GM18517 (cell line): ENCODE data around the gene NUDCD3.

Source experiments
- ATAC-seq: cut with Tn5 transposase; IDR thresholded peaks from one replicate; pipeline ENCODE4 v1.9.1; 2021; ENCODE audit warnings: mild to moderate bottlenecking, moderate library complexity; ENCODE audit not compliant: unreplicated experiment

NUDCD3 gene

DNA sequence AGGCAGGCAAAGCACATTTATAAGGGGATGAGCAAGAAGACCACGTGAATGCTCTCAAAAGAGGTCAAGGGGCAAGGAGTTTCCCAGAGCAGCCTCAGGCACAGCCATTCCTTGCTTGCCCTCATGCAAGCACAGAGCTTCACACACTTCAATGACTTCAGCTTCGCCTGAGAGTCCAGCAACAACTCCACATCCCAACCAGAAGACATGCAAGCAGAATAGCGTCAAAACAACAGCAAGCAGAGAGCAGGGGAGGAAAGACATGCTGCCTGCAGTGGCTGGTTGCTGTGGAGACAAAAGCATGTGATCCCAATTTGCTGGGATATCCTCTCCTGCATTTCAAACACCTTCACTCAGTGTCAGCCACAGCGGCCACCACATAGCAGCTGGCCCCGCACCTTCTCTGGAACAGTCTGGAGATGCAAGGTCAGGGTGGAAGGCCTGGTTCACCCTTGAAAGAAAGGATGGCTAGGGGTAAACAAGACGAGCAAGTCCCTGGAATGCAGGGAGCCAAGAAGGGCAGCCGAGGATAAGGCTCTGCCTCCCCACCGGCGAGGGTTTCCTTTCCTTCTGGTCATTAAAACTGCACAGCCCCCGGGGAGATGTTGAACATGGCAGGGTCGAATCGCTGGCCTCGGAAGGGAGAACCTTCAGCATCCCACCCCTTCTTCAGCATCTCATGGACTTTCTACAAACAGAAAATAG is 104.9 kb downstream of the NUDCD3 start:
- no peak for ATAC-seq

- no peak for ATAC-seq
Measured at GRCh38 chr7:44384586-44385433, 105.6 kb downstream of the NUDCD3 start.

- ATAC-seq, result no peak
Measured at GRCh38 chr7:44383566-44383965, 106.9 kb downstream of the NUDCD3 start.

- no peak for ATAC-seq
Measured at GRCh38 chr7:44382459-44383265, 107.8 kb downstream of the NUDCD3 start.

GRCh38 chr7:44381494-44382220 is 108.8 kb downstream of the NUDCD3 start:
- no peak for ATAC-seq

- no peak for ATAC-seq
Measured at GRCh38 chr7:44380831-44381493, 109.5 kb downstream of the NUDCD3 start.

DNA sequence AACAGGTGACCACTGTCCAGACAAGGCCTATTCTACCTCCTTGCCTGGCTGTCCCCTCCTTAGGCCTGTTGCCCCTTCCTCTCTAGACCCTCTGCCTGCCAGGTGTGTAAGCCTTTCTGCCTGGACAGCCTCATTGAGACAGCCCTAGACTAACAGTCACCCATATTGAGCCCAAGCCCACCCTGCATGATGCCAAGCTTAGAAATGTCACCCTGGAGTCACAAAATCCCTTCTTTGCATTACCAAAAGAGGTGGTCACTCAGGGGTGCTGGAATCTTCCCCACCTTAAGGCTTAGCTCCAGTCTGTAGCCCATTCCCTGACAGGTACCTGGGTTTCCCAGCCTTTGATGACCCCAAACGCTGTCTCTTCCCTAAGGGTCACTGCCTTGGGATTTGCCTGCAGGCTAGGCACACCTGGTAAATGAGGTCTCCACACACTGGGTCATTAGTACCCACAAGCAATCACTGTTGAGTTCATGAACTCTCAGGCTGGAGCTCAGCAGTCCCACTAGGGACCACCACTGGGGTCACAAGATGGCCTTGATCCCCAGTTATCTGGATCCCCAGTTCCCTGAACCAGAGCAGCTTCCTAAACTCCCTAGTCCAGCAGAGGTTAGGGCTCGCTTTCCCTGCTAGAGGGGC is 110.1 kb downstream of the NUDCD3 start:
- no peak for ATAC-seq

DNA sequence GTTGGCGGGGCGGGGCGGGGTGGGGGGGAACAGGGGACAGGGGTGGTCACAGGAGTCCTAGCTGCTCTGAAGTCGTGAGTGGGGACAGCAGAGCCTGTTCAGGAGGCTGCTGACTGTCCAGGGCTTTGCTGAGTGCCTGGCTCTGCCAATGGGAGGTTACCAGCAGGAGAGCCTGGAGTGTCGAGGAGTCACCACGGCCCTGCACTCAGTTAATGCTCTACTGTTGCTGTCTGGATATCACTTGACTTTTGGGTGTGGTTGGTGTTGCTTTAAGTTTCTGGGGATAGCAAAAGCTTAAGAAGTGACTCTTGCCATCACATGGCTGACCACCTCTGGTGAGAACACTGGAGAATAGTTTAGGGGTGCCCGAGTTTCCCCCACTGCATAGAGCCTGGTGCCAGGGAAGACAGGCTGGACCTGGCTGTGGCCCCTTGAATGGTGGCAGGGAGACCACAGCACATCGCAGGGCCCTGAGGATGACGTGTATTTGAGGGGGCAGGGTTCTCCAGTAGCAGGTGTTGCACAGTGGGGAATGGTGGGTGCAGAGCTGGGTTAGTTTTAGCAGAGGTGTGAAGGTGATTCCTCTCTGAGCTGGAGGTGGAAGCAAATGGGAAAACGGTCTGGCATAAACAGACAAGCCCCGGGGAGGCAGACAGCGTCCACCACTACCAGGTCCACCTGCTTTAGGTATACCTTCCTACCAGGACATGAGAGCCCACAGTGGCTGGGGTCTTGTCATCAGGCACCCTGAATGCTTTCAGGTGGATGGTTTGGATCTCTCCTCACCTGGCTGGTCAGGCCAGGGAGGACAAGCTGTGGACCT is 110.9 kb downstream of the NUDCD3 start:
- no peak for ATAC-seq

DNA sequence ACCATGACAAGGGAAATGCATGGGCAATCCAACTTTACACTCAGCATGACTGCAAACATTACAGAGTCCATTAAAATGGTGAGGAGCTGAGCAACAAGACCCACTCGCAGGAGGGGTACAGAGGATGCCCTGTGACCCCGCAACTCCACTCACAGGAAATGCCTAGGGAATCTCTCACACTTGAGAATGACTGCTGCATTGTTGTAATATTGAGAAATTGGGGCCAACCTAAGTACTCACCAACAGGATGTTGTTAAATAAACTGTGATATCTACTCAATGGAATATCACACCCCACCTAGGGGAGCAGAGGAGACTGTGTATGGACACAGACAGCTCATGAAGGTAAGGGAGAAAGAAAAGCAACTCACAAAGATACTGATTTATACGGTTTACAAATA is 111.7 kb downstream of the NUDCD3 start:
- no peak for ATAC-seq

GRCh38 chr7:44377681-44378421 is 112.6 kb downstream of the NUDCD3 start:
- peak; percentile 83 for ATAC-seq

GRCh38 chr7:44377134-44377463 is 113.4 kb downstream of the NUDCD3 start:
- no peak for ATAC-seq

- ATAC-seq, result no peak
Measured at GRCh38 chr7:44376429-44377133, 113.9 kb downstream of the NUDCD3 start.

DNA sequence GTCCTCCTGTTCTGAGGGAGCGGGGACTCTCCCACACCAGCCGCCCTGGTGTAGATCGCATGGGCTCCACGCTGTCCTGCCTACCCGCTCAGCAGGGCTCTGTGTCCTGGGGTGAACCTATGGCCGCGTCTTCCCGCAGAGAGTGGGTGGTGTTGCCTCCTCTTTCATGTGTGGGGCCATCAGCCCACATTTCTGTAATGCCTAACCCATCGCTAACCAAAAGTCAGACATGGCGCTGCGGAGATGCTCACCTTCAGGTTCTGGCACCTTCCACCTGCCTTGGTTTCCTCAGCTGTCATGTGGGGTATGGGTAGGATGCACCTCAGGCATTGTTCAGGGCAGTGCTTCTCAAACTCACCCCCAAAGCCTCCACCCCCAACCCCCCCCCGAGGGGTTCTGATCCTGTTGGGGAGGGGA is 114.5 kb downstream of the NUDCD3 start:
- no peak for ATAC-seq

DNA sequence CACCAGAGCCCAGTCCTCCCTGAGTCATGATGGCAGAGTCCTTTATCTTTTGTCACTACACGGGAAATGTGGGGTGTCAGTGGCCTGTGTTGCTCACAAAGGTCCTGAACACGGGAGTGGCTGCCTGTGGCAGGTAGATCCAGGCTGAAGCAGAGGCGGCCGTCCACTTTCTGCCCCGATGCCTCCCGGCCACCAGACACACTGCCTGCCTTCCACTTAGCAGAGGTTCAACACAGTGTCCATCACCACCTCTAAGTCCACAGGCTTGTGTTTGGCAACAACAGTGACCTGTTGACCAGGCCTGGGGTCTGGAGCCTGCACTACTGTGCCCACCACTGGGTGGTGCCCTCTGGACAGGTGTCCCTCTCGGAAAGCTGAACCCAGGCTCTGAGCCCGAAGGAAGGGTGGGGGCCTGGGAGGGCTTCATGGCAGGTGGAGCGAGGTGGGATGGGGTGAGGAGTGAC is 115.2 kb downstream of the NUDCD3 start:
- ATAC-seq, result no peak

GRCh38 chr7:44374007-44374763 is 116.3 kb downstream of the NUDCD3 start:
- ATAC-seq, result no peak

DNA sequence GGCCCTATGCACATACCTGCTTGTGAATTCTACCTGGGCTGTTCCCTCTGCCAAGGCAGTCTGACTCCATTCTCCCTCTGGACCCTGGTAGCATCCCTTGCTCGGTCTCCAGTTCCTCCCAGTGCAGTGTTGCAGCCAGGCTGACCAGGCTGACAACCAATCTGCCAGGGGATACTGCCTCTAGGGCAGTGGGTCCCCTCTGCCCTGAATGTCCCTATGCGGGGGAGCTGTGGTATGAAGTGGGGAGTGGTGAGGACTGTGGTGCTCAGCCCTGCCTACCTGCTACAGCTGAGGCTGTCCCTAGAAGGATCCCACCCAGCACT is 117.1 kb downstream of the NUDCD3 start:
- ATAC-seq, result no peak
